ENCODE data around the gene GFPT1.

GFPT1 gene

DNA sequence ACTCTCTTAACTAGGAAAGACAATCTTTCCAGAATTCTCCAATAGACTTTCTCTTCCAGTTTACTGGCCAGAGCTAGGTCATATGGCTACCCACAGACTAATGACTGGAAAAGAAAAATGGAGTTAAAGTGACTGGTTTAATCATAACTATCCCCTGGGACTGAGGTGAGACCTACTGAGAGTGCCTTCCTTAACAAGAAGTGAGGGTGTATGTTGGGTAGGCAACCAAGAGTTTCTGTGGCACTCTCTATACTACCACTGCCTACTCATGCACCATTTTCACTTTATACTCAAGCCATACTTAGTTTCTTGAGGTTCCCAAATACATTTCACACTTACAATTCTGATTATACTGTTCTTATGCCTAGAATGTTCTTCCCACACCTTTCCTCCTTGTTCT lies 6.9 kb upstream of the GFPT1 start:
- DNase-seq = no peak
- ATAC-seq (replicated peaks) = no peak
- H3K9me3 Mint-ChIP-seq = no peaks in the 10 kb centered on the region
- H3K27ac Mint-ChIP-seq = peak overlapping the region in 1 of 2 donors; percentile 72
- no peak overlapping the region for H3K4me3 Mint-ChIP-seq
- H3K36me3 Mint-ChIP-seq (ENCODE audit: insufficient read depth) = peaks cover 43% of the 10 kb centered on the region
- H3K4me1 Mint-ChIP-seq (ENCODE audit: low read depth in 2 of 2) = no peaks in the 10 kb centered on the region
- no peaks in the 10 kb centered on the region for H3K27me3 Mint-ChIP-seq

DNA sequence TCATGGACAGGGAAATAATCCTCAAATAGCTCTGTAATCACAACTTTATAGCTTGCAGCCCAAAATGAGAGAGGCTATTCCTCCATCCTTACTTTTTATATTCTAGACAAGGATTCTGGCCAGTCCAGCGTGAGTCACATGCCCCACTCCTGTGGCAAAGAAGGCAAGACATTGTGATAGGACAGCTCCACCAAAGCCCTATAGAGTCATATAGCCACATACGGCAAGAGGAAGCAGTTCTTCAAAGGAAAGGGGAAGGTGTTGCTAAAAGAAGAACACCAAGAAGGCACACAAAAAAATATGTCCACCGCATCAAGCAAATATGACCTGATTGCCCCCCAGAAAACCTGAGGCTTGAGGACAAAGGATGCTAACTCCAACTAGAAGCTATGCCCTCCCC lies 3.4 kb upstream of the GFPT1 start:
- Mint-ChIP-seq H3K36me3 (ENCODE audit: insufficient read depth) (peaks cover 14% of the 10 kb centered on the region), H3K27me3 (no peaks in the 10 kb centered on the region), H3K27ac (no peak overlapping the region), H3K4me1 (ENCODE audit: low read depth in 2 of 2) (peaks cover 6 to 18% of the 10 kb centered on the region in 2 donors), H3K9me3 (no peaks in the 10 kb centered on the region), H3K4me3 (no peak overlapping the region)
- DNase-seq (no peak), ATAC-seq (replicated peaks) (no peak)

GRCh38 chr2:69390001-69390400 lies 3.0 kb upstream of the GFPT1 start:
- no peaks in the 10 kb centered on the region for H3K9me3 Mint-ChIP-seq
- H3K27me3 Mint-ChIP-seq = no peaks in the 10 kb centered on the region
- H3K4me3 Mint-ChIP-seq = no peak overlapping the region
- DNase-seq (no peak), ATAC-seq (replicated peaks) (no peak)
- peaks cover 10% of the 10 kb centered on the region for H3K36me3 Mint-ChIP-seq (ENCODE audit: insufficient read depth)
- no peak overlapping the region for H3K27ac Mint-ChIP-seq
- H3K4me1 Mint-ChIP-seq (ENCODE audit: low read depth in 2 of 2) = peaks cover 6 to 18% of the 10 kb centered on the region in 2 donors

- Mint-ChIP-seq H3K36me3 (ENCODE audit: insufficient read depth) (peaks cover 6% of the 10 kb centered on the region), H3K4me3 (no peak overlapping the region), H3K27ac (no peak overlapping the region), H3K9me3 (no peaks in the 10 kb centered on the region), H3K4me1 (ENCODE audit: low read depth in 2 of 2) (peaks cover 6 to 21% of the 10 kb centered on the region in 2 donors), H3K27me3 (no peaks in the 10 kb centered on the region)
- DNase-seq (no peak), ATAC-seq (replicated peaks) (no peak)
Observed at GRCh38 chr2:69389271-69389670, 2.2 kb upstream of the GFPT1 start.

- no peaks in the 10 kb centered on the region for H3K9me3 Mint-ChIP-seq
- DNase-seq (no peak), ATAC-seq (replicated peaks) (no peak)
- H3K27me3 Mint-ChIP-seq = no peaks in the 10 kb centered on the region
- H3K4me1 Mint-ChIP-seq (ENCODE audit: low read depth in 2 of 2) = peaks cover 13 to 27% of the 10 kb centered on the region in 2 donors
- H3K36me3 Mint-ChIP-seq (ENCODE audit: insufficient read depth) = peaks cover 3% of the 10 kb centered on the region
- H3K27ac Mint-ChIP-seq = peak overlapping the region; percentile 93 to 97
- peak overlapping the region; percentile 88 to 91 for H3K4me3 Mint-ChIP-seq
Observed at GRCh38 chr2:69387770-69388481, 899 bp upstream of the GFPT1 start.

DNA sequence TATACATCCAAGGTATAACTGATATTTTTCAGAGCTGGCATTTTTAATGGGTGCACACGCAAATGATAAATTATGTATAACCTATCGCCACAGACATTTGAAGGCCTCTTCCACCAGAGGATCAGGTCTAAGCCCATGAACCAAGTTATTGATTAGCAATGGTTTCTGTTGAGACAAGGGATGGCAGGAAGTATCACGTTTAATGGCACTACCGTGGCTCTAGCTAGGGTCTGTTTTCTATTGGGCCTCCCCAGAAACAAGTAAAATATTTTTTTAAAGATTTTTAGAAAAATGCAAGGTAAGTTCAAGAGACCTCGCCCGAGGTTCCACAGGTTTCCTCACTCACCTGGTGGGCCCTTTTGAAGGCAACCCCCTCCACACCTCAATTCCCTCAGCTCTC lies 667 bp downstream of the GFPT1 start:
- peak overlapping the region; percentile 88 to 91 for H3K4me3 Mint-ChIP-seq
- DNase-seq = no peak
- no peaks in the 10 kb centered on the region for H3K9me3 Mint-ChIP-seq
- H3K27me3 Mint-ChIP-seq = no peaks in the 10 kb centered on the region
- peaks cover 6% of the 10 kb centered on the region for H3K36me3 Mint-ChIP-seq (ENCODE audit: insufficient read depth)
- peak overlapping the region; percentile 93 to 97 for H3K27ac Mint-ChIP-seq
- H3K4me1 Mint-ChIP-seq (ENCODE audit: low read depth in 2 of 2) = peaks cover 21 to 37% of the 10 kb centered on the region in 2 donors
- ATAC-seq (replicated peaks) = no peak

- H3K4me3 Mint-ChIP-seq = peak overlapping the region; percentile 88 to 91
- peaks cover 23 to 42% of the 10 kb centered on the region in 2 donors for H3K4me1 Mint-ChIP-seq (ENCODE audit: low read depth in 2 of 2)
- no peaks in the 10 kb centered on the region for H3K27me3 Mint-ChIP-seq
Observed at GRCh38 chr2:69385443-69386151, 1.4 kb downstream of the GFPT1 start.

DNA sequence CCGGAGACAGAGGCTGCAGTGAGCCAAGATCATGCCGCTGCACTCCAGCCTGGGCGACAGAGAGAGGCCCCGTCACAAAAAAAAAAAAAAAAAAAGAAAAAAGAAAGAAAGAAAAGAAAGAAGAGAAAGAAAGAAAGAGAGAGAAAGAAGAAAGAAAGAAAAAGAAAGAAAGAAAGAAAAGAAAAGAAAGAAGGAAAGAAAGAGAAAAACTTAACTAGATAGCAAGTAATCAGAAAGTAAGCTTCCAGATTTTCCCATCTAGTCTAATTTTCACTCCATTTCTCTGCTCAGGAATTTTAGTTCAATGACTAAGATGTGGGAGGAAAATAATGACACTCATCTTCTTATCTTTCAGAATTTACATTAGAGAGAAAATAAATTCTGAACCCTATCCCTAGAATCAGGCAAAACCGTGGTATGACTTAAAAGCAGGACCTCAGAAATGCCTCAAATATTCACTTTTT lies 2.4 kb downstream of the GFPT1 start:
- Mint-ChIP-seq H3K4me1 (ENCODE audit: low read depth in 2 of 2) (peaks cover 23 to 45% of the 10 kb centered on the region in 2 donors), H3K4me3 (peak overlapping the region; percentile 24 to 40), H3K27ac (peak overlapping the region in 1 of 2 donors; percentile 32), H3K36me3 (ENCODE audit: insufficient read depth) (peaks cover 6% of the 10 kb centered on the region), H3K27me3 (no peaks in the 10 kb centered on the region), H3K9me3 (no peaks in the 10 kb centered on the region)
- ATAC-seq (replicated peaks) (no peak), DNase-seq (no peak)

More at GRCh38 chr2:69385443-69386151, 1.4 kb downstream of the GFPT1 start:
- ATAC-seq (replicated peaks) (no peak), DNase-seq (no peak)
- peaks cover 6% of the 10 kb centered on the region for H3K36me3 Mint-ChIP-seq (ENCODE audit: insufficient read depth)
- peak overlapping the region in 1 of 2 donors; percentile 97 for H3K27ac Mint-ChIP-seq
- no peaks in the 10 kb centered on the region for H3K9me3 Mint-ChIP-seq

GRCh38 chr2:69383176-69383812 lies 3.7 kb downstream of the GFPT1 start:
- peaks cover 6% of the 10 kb centered on the region for H3K36me3 Mint-ChIP-seq (ENCODE audit: insufficient read depth)
- H3K4me3 Mint-ChIP-seq = no peak overlapping the region
- peaks cover 25 to 47% of the 10 kb centered on the region in 2 donors for H3K4me1 Mint-ChIP-seq (ENCODE audit: low read depth in 2 of 2)
- ATAC-seq (replicated peaks) (no peak), DNase-seq (no peak)
- H3K9me3 Mint-ChIP-seq = no peaks in the 10 kb centered on the region
- no peaks in the 10 kb centered on the region for H3K27me3 Mint-ChIP-seq
- no peak overlapping the region for H3K27ac Mint-ChIP-seq

GRCh38 chr2:69382547-69382946 lies 4.5 kb downstream of the GFPT1 start:
- no peak for DNase-seq
- H3K27me3 Mint-ChIP-seq = no peaks in the 10 kb centered on the region
- peaks cover 20 to 44% of the 10 kb centered on the region in 2 donors for H3K4me1 Mint-ChIP-seq (ENCODE audit: low read depth in 2 of 2)
- no peak for ATAC-seq (replicated peaks)
- H3K27ac Mint-ChIP-seq = peak overlapping the region in 1 of 2 donors; percentile 0
- H3K4me3 Mint-ChIP-seq = no peak overlapping the region
- H3K9me3 Mint-ChIP-seq = no peaks in the 10 kb centered on the region
- peaks cover 6% of the 10 kb centered on the region for H3K36me3 Mint-ChIP-seq (ENCODE audit: insufficient read depth)

- Mint-ChIP-seq H3K36me3 (ENCODE audit: insufficient read depth) (peaks cover 6% of the 10 kb centered on the region), H3K4me3 (no peak overlapping the region), H3K27me3 (no peaks in the 10 kb centered on the region), H3K9me3 (no peaks in the 10 kb centered on the region), H3K27ac (peak overlapping the region; percentile 24 to 47), H3K4me1 (ENCODE audit: low read depth in 2 of 2) (peaks cover 20 to 40% of the 10 kb centered on the region in 2 donors)
- DNase-seq = no peak
- no peak for ATAC-seq (replicated peaks)
Observed at GRCh38 chr2:69381337-69381737, 5.7 kb downstream of the GFPT1 start.

DNA sequence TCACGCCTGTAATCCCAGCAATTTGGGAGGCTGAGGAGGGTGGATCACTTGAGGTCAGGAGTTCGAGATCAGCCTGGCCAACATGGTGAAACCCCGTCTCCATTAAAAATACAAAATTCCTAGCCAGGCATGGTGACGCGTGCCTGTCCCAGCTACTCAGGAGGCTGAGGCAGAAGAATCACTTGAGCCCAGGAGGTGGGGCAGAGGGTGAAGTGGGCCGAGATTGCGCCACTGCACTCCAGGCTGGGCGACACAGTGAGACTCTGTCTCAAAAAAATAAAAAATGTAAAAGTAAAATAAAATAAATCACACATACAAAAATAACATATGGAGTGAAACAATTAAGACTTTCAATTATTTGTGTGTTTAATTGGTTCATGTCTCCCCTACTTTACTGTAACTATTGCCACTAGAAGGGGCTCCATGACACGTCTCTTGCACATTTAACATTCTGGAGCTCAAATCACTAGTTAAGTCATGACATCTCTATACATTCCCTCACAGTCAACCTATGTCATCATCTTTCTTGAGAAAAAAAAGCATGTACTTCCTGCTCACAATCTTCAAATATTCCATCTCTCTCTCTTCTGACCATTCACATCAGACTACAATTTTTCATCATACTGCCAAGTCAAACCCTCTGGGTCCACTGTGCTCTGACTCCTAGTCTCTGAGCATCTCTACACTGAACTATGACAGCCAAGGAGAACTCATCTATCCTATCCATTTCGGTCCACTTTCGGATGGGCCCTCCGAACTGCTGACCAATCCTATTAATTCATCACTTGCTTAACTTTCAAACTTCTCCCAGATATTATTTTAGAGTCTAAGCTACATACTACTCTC lies 6.7 kb downstream of the GFPT1 start:
- no peaks in the 10 kb centered on the region for H3K27me3 Mint-ChIP-seq
- H3K9me3 Mint-ChIP-seq = no peaks in the 10 kb centered on the region
- ATAC-seq (replicated peaks) = no peak
- DNase-seq = no peak
- no peak overlapping the region for H3K27ac Mint-ChIP-seq
- peaks cover 27 to 41% of the 10 kb centered on the region in 2 donors for H3K4me1 Mint-ChIP-seq (ENCODE audit: low read depth in 2 of 2)
- H3K36me3 Mint-ChIP-seq (ENCODE audit: insufficient read depth) = peaks cover 6% of the 10 kb centered on the region
- no peak overlapping the region for H3K4me3 Mint-ChIP-seq

- Mint-ChIP-seq H3K27ac (peak overlapping the region in 1 of 2 donors; percentile 6), H3K4me1 (ENCODE audit: low read depth in 2 of 2) (peaks cover 13 to 26% of the 10 kb centered on the region in 2 donors), H3K4me3 (no peak overlapping the region), H3K9me3 (no peaks in the 10 kb centered on the region), H3K36me3 (ENCODE audit: insufficient read depth) (peaks cover 23% of the 10 kb centered on the region), H3K27me3 (no peaks in the 10 kb centered on the region)
- DNase-seq (no peak), ATAC-seq (replicated peaks) (no peak)
Observed at GRCh38 chr2:69376403-69376802, 10.6 kb downstream of the GFPT1 start.
